SK-N-SH (cell line): Measurements from ENCODE around the gene MCF2L.

Source experiments
- CTCF ChIP-seq: fragments of 200-600 bp; sonication (generic); IDR thresholded peaks from 2 replicates; pipeline ENCODE4 v1.6.1; 2017; ENCODE audit warnings: antibody characterized with exemption, mild to moderate bottlenecking, moderate library complexity
- GATA2 ChIP-seq: sonication (generic); formaldehyde crosslinking; IDR thresholded peaks from 2 replicates; pipeline ENCODE4 v1.5.0; 2020; ENCODE audit warnings: mild to moderate bottlenecking, missing genetic modification reagents
- MEF2A ChIP-seq: IDR thresholded peaks from 2 replicates; pipeline ENCODE4 v1.4.0; 2012; ENCODE audit warnings: low read depth, borderline replicate concordance
- MXI1 ChIP-seq: IDR thresholded peaks from 2 replicates; pipeline ENCODE4 v1.6.1; 2012; ENCODE audit warnings: mild to moderate bottlenecking, low read depth, low read length, improper control_type of control experiment
- POLR2AphosphoS5 ChIP-seq: IDR thresholded peaks from 2 replicates; pipeline ENCODE4 v1.6.1; 2012; ENCODE audit warnings: low read depth, low read length
- SMC3 ChIP-seq: IDR thresholded peaks from 2 replicates; pipeline ENCODE4 v1.6.1; 2012; ENCODE audit warnings: low read depth, low read length, improper control_type of control experiment
- YY1 ChIP-seq: IDR thresholded peaks from 2 replicates; pipeline ENCODE4 v1.4.0; 2012; ENCODE audit warnings: low read depth, mild to moderate bottlenecking

GRCh38 chr13:112984501-112984900 lies 15.5 kb downstream of the MCF2L start:
- TF ChIP-seq CTCF, result no peak
- no peak for TF ChIP-seq GATA2
- no peak for TF ChIP-seq YY1
- no peak for TF ChIP-seq MXI1
- no peak for TF ChIP-seq MEF2A
- TF ChIP-seq SMC3, result no peak
- TF ChIP-seq POLR2AphosphoS5, result no peak
